Natural killer cell treated with Interleukin-12 subunit alpha and Interleukin-12 subunit beta and Interleukin-15 and Interleukin-18, amount 100 ng/mL, for 72 hours (primary cell): ENCODE results near the gene LIMS1. TPM values are rescaled to one million over a fixed set of nuclear protein-coding genes. Genes with fewer than 3 reads are reported as not detected.
"Not testable (repeated sequence)": the region's sequence is repeated elsewhere in the genome, so short reads cannot be mapped to it uniquely, and the experiment has no call there.

Experiments used
- ATAC-seq, 2 donors: fragments of 150-1000 bp; cut with Tn5 transposase in 1 of 2; sonication (Bioruptor Pico), chemical (Tn5 transposase) in 1 of 2; 2 replicates each; pipeline ENCODE4 v1.10.0; 2021
- DNase-seq: peaks from one replicate; pipeline ENCODE4 v3.0.0; 2022; ENCODE audit warnings: low spot score
- H3K27ac Mint-ChIP-seq, 2 donors: 1 replicate in 1 of 2; 2 replicates in 1 of 2; pipeline ENCODE4 v1.8.0; 2022; ENCODE audit warnings: mixed read lengths in 2 of 2, mild to moderate bottlenecking in 1 of 2, moderate library complexity in 1 of 2
- H3K27me3 Mint-ChIP-seq, 2 donors: 1 replicate in 1 of 2; 2 replicates in 1 of 2; pipeline ENCODE4 v1.8.0; 2022; ENCODE audit warnings: mixed read lengths in 2 of 2
- H3K36me3 Mint-ChIP-seq: one replicate; pipeline ENCODE4 v1.8.0; 2022; ENCODE audit warnings: mixed read lengths
- H3K4me1 Mint-ChIP-seq, 2 donors: 1 replicate in 1 of 2; 2 replicates in 1 of 2; pipeline ENCODE4 v1.8.0; 2022; ENCODE audit warnings: low read depth in 2 of 2, mixed read lengths in 2 of 2, mild to moderate bottlenecking in 1 of 2
- H3K4me3 Mint-ChIP-seq: one replicate; pipeline ENCODE4 v1.8.0; 2022; ENCODE audit warnings: mixed read lengths
- H3K9me3 Mint-ChIP-seq: 2 replicates; pipeline ENCODE4 v1.8.0; 2022; ENCODE audit warnings: mixed read lengths
- total RNA-seq, 2 donors: library from RNA; stranded (reverse); gene quantifications; one replicate each; pipeline ENCODE4 v1.2.3, GENCODE V29; 2022

The LIMS1 gene
- total RNA-seq, 2 donors from 2014 or later, result 38.7 to 44.7 TPM

GRCh38 chr2:108630567-108631405 is 96.5 kb downstream of the LIMS1 start:
- Mint-ChIP-seq H3K9me3 (no peaks in the 10 kb centered on the region), H3K4me1 (peaks cover 40 to 42% of the 10 kb centered on the region in 2 donors), H3K4me3 (no peak overlapping the region), H3K27me3 (no peaks in the 10 kb centered on the region), H3K27ac (peak overlapping the region in 1 of 2 donors; percentile 43), H3K36me3 (no peaks in the 10 kb centered on the region)
- no peak for ATAC-seq
- no peak for DNase-seq

- no peaks in the 10 kb centered on the region for H3K27me3 Mint-ChIP-seq
- peaks cover 47 to 49% of the 10 kb centered on the region in 2 donors for H3K4me1 Mint-ChIP-seq
- DNase-seq (no peak), ATAC-seq (no peak)
- no peak overlapping the region for H3K4me3 Mint-ChIP-seq
- H3K9me3 Mint-ChIP-seq, result no peaks in the 10 kb centered on the region
- H3K27ac Mint-ChIP-seq, result peak overlapping the region in 1 of 2 donors; percentile 82
- H3K36me3 Mint-ChIP-seq, result no peaks in the 10 kb centered on the region
Observed at GRCh38 chr2:108632332-108633160, 98.3 kb downstream of the LIMS1 start.

GRCh38 chr2:108633409-108633808 is 99.1 kb downstream of the LIMS1 start:
- Mint-ChIP-seq H3K27ac (peak overlapping the region in 1 of 2 donors; percentile 82), H3K9me3 (no peaks in the 10 kb centered on the region), H3K27me3 (no peaks in the 10 kb centered on the region), H3K4me1 (peaks cover 43 to 44% of the 10 kb centered on the region in 2 donors), H3K36me3 (no peaks in the 10 kb centered on the region), H3K4me3 (no peak overlapping the region)
- DNase-seq (no peak), ATAC-seq (no peak)

- H3K27me3 Mint-ChIP-seq, result no peaks in the 10 kb centered on the region
- DNase-seq, result no peak
- H3K36me3 Mint-ChIP-seq, result no peaks in the 10 kb centered on the region
- H3K27ac Mint-ChIP-seq, result peak overlapping the region in 1 of 2 donors; percentile 77
- no peak for ATAC-seq
- H3K9me3 Mint-ChIP-seq, result no peaks in the 10 kb centered on the region
- H3K4me3 Mint-ChIP-seq, result no peak overlapping the region
- H3K4me1 Mint-ChIP-seq, result peaks cover 40% of the 10 kb centered on the region in 2 donors
Observed at GRCh38 chr2:108634011-108634410, 99.7 kb downstream of the LIMS1 start.

GRCh38 chr2:108634576-108635160 is 100.4 kb downstream of the LIMS1 start:
- H3K36me3 Mint-ChIP-seq, result no peaks in the 10 kb centered on the region
- ATAC-seq (no peak), DNase-seq (no peak)
- H3K9me3 Mint-ChIP-seq, result no peaks in the 10 kb centered on the region
- peaks cover 34% of the 10 kb centered on the region in 2 donors for H3K4me1 Mint-ChIP-seq
- H3K27ac Mint-ChIP-seq, result peak overlapping the region in 1 of 2 donors; percentile 77
- H3K4me3 Mint-ChIP-seq, result no peak overlapping the region
- no peaks in the 10 kb centered on the region for H3K27me3 Mint-ChIP-seq

GRCh38 chr2:108635630-108636354 is 101.5 kb downstream of the LIMS1 start:
- Mint-ChIP-seq H3K36me3 (no peaks in the 10 kb centered on the region), H3K4me1 (peaks cover 33 to 39% of the 10 kb centered on the region in 2 donors), H3K27ac (peak overlapping the region in 1 of 2 donors; percentile 78), H3K4me3 (no peak overlapping the region), H3K27me3 (no peaks in the 10 kb centered on the region), H3K9me3 (no peaks in the 10 kb centered on the region)
- ATAC-seq, result peak in 1 of 2 donors; percentile 28
- no peak for DNase-seq

GRCh38 chr2:108637304-108637669 is 103.0 kb downstream of the LIMS1 start:
- no peaks in the 10 kb centered on the region for H3K9me3 Mint-ChIP-seq
- no peak for DNase-seq
- H3K27ac Mint-ChIP-seq, result peak overlapping the region; percentile 31 to 78
- ATAC-seq, result peak; percentile 45 to 66
- no peaks in the 10 kb centered on the region for H3K36me3 Mint-ChIP-seq
- no peaks in the 10 kb centered on the region for H3K27me3 Mint-ChIP-seq
- H3K4me3 Mint-ChIP-seq, result no peak overlapping the region
- H3K4me1 Mint-ChIP-seq, result peaks cover 32 to 36% of the 10 kb centered on the region in 2 donors

GRCh38 chr2:108640731-108641130 is 106.5 kb downstream of the LIMS1 start:
- peak overlapping the region; percentile 52 to 68 for H3K27ac Mint-ChIP-seq
- no peak for DNase-seq
- no peaks in the 10 kb centered on the region for H3K9me3 Mint-ChIP-seq
- ATAC-seq, result peak in 1 of 2 donors; percentile 53
- H3K36me3 Mint-ChIP-seq, result peaks cover 6% of the 10 kb centered on the region
- H3K4me3 Mint-ChIP-seq, result peak overlapping the region; percentile 4
- H3K4me1 Mint-ChIP-seq, result peaks cover 21 to 25% of the 10 kb centered on the region in 2 donors
- H3K27me3 Mint-ChIP-seq, result no peaks in the 10 kb centered on the region

- peaks cover 19 to 21% of the 10 kb centered on the region in 2 donors for H3K4me1 Mint-ChIP-seq
- H3K27ac Mint-ChIP-seq, result peak overlapping the region in 1 of 2 donors; percentile 68
- ATAC-seq (no peak), DNase-seq (no peak)
- no peaks in the 10 kb centered on the region for H3K9me3 Mint-ChIP-seq
- H3K36me3 Mint-ChIP-seq, result peaks cover 13% of the 10 kb centered on the region
- no peak overlapping the region for H3K4me3 Mint-ChIP-seq
- no peaks in the 10 kb centered on the region for H3K27me3 Mint-ChIP-seq
Observed at GRCh38 chr2:108641756-108642155, 107.5 kb downstream of the LIMS1 start.

GRCh38 chr2:108643261-108643849 is 109.1 kb downstream of the LIMS1 start:
- Mint-ChIP-seq H3K27ac (no peak overlapping the region), H3K4me1 (peaks cover 20 to 23% of the 10 kb centered on the region in 2 donors)

GRCh38 chr2:108643862-108644261 is 109.6 kb downstream of the LIMS1 start:
- not testable (repeated sequence) for H3K27me3 Mint-ChIP-seq, DNase-seq, ATAC-seq, H3K27ac Mint-ChIP-seq, H3K4me3 Mint-ChIP-seq, H3K9me3 Mint-ChIP-seq
- Mint-ChIP-seq H3K36me3 (peaks cover 13% of the 10 kb centered on the region), H3K4me1 (peaks cover 24 to 25% of the 10 kb centered on the region in 2 donors)

More at GRCh38 chr2:108643261-108643849, 109.1 kb downstream of the LIMS1 start:
- Mint-ChIP-seq H3K36me3 (peaks cover 13% of the 10 kb centered on the region), H3K4me3 (no peak overlapping the region), H3K9me3 (no peaks in the 10 kb centered on the region), H3K27me3 (no peaks in the 10 kb centered on the region)
- no peak for DNase-seq
- ATAC-seq, result no peak

GRCh38 chr2:108644446-108644845 is 110.2 kb downstream of the LIMS1 start:
- H3K27ac Mint-ChIP-seq, H3K4me3 Mint-ChIP-seq, H3K9me3 Mint-ChIP-seq, ATAC-seq, H3K27me3 Mint-ChIP-seq, DNase-seq: not testable (repeated sequence)
- peaks cover 13% of the 10 kb centered on the region for H3K36me3 Mint-ChIP-seq
- H3K4me1 Mint-ChIP-seq, result peaks cover 27 to 31% of the 10 kb centered on the region in 2 donors

- H3K9me3 Mint-ChIP-seq, H3K4me3 Mint-ChIP-seq, H3K27me3 Mint-ChIP-seq, ATAC-seq, DNase-seq: not testable (repeated sequence)
- H3K4me1 Mint-ChIP-seq, result peaks cover 21 to 34% of the 10 kb centered on the region in 2 donors
- peak overlapping the region in 1 of 2 donors; percentile 20 for H3K27ac Mint-ChIP-seq
- peaks cover 13% of the 10 kb centered on the region for H3K36me3 Mint-ChIP-seq
Observed at GRCh38 chr2:108648796-108649195, 114.5 kb downstream of the LIMS1 start.
